HG03342 (cell line): ENCODE measurements around the gene CDH4.

Source experiments
- ATAC-seq: cut with Tn5 transposase; IDR thresholded peaks from one replicate; pipeline ENCODE4 v1.9.1; 2021; ENCODE audit warnings: mild to moderate bottlenecking, moderate library complexity; ENCODE audit not compliant: unreplicated experiment

CDH4 gene

DNA sequence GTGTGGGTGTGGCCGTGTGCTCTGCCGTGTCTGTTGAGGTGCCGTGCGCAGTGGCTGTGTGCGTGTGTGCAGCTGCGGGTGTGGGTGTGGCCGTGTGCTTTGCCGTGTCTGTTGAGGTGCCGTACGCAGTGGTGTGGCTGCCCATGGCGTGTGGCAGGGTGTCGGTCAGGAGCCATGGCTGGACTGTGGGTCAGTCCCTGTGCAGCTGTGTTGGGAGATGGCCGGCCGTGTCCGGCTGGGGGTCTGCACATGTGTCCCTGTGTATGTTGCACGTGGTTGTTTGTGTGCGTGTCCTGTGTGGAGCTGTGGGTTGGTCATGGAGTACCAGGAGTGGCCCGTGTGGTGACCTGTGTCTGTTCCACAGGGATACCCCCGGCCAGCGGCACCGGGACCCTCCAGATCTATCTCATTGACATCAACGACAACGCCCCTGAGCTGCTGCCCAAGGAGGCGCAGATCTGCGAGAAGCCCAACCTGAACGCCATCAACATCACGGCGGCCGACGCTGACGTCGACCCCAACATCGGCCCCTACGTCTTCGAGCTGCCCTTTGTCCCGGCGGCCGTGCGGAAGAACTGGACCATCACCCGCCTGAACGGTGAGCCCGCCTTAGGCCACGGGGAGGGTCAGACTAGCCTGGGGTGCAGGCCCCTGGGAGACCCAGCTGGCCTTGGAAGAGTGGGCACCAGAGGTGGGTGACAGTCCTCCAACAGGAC, 675.9 kb downstream of the CDH4 start:
- ATAC-seq, result no peak

DNA sequence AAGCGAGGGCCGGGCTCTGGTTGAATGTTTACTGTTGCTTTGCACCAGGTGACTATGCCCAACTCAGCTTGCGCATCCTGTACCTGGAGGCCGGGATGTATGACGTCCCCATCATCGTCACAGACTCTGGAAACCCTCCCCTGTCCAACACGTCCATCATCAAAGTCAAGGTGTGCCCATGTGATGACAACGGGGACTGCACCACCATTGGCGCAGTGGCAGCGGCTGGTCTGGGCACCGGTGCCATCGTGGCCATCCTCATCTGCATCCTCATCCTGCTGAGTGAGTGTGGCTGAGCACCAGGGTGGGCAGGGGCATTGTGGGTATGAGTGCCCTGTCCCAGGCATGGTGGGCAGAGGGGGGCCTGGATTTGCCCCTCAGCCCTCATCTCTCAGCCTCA, 677.5 kb downstream of the CDH4 start:
- no peak for ATAC-seq

DNA sequence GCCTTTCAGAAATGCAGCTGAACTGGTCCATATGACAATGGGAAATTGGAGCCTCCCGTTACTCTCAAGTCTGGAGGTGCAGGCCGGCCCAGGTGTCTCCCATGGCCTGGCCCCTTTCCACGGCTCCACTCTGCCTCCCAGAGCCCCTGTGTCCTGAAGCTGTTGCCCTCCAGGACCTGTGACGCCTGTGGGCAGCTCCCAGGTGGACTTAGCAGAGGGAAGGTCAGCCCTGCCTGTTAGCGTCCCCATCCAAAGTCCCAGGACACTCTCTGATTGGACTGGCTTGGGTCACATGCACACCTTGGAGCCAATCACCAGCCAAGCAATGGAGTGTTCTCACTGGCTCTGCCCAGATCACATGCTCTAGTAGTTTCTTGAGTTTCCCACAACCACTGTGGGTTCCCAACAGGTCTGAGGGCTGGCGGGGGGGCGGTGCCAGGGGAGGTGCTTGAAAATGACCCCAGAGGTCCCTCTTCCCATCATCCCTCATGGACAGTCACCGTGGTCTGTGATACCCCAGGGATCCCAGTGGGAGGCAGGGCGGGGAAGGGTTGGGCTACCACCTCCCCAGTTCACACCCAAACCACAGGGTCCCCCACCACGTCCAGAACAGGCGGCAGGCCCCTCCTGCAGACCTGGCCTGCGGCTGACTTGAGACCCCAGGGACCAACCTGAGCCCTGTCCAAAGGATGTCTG, 678.1 kb downstream of the CDH4 start:
- no peak for ATAC-seq

DNA sequence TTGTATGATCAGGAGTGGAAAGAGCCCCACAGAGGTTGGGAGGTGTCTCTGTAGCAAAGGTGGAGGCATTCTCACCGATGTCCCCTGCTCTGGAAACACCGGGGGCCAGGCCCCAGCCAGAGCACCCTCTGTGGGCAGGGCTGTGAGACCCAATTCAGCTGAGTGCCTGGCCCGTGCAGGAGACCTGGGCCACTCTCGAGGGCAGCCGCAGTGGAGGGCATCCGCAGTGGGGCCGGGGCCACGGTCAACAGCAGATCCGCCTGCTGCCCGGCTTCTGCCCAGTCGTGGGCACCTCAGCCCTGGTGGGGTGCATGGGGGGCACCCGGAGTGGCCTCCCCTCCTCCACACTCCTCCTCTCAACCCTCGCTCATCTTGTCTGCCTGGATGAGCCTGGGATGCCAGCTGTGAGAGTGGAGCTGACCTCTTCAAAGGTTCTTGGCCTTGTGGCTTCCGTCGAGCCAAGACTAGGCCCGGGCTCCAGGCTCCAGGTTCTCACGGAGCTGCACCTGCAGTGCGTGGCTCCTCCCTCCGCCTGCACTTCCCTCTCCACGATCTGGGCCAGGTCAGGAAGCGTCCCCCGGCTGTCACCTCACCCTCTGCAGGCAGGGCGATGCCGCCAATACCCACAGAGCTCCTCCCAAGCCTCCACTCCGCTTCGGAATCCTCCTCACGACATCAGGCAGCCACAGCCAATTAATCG, 678.9 kb downstream of the CDH4 start:
- ATAC-seq, result no peak

DNA sequence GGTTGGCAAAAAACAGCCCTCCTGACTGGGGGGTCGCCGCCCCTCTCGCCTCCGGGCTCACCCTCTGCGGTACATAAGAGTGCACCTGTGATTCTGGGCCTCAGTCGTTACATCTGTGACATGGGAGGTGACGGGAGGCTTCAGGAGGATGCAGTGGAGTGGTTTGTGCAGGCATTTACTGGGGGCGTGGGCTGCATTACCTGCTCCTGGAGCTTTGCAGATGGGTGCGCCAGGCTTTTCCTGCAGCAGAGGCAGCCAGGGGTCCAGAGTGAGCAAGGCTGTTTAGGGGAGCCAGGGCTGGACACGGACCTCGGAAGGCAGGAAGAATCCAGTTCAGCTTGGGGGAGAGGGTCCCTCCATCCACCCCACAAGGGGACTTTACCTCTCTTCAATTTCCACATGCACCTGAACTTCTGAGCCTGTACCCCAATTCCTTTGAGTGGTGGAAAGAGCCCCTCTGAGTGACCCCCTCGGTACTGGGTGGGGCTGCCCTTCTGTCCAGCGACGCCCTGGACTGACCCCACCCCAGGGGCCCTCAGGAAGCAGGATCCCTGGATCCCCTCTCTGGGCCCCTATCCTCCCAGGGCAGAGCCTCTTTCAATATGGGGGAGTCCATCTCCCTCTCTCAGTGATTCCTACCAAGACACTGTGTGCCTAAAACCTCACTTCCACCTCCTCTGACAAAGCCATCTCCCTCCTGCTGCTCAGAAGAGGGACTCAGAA, 679.6 kb downstream of the CDH4 start:
- ATAC-seq, result no peak

DNA sequence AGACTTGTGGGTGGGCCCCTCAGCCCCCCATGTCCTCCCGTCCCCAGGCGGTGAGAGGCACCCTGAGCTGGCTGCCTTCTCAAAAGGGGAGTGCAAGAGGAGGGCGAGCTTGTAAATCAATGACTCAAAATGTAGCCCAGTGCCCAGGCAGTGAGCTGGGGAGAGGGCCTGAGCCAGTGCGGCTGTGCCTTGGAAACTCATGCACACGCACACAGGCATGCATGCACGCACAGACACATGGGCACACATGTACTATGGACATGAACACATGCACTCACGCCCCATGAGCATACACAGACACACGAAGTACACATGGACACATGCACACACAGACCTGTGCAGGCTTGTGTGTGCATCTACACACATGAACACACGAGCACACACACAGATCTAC, 680.1 kb downstream of the CDH4 start:
- ATAC-seq, result no peak

DNA sequence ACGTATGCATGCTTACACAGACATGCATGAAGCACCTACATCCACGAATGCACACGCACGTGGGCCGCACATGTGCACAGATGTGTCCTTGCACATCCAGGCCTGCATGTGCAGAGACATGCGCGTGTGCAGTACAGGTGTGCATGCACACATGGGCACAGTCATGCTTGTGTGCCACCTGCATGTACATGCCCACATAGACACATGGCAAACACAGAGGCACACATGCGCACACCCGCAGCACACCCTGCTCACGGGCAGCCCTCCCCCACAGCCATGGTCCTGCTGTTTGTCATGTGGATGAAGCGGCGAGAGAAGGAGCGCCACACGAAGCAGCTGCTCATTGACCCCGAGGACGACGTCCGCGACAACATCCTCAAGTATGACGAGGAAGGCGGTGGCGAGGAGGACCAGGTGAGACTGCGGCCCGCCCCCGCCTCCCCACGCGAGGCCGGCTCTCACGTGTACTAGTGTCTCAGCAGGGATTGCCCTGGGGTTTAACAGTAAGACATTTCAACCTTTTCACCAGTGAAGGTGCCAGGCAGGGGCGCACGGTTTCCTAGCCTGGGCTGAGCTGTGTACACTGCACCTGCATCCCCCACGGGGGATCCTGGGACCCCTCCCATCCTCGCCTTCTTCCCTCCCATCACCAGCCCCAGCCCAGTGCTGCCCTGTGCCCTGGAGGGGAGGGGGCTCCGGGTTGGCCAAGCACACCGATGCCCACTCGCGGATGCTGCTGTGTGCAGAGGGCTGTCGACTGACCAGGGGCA, 680.8 kb downstream of the CDH4 start:
- no peak for ATAC-seq

DNA sequence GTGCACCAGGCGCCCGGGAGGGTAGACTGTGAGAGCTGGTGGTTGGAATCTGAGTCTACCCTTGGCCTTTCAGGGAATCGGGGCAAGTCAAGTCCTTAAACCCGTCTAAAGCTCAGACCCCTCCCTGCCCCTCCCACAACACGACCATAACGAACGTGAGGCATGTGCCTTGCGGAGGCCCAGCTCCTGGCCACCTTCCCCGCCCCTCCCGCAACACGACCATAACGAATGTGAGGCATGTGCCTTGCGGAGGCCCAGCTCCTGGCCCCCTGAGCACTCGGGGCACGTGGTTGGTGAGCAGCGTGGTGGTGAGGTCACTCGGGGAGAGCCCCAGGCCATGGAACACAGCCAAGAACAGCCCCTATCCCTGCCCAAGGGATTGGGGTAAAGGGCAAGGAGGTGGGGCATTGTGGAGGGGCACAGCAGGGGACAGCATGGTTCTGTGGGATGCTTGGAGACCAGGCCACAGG, 681.5 kb downstream of the CDH4 start:
- no peak for ATAC-seq

DNA sequence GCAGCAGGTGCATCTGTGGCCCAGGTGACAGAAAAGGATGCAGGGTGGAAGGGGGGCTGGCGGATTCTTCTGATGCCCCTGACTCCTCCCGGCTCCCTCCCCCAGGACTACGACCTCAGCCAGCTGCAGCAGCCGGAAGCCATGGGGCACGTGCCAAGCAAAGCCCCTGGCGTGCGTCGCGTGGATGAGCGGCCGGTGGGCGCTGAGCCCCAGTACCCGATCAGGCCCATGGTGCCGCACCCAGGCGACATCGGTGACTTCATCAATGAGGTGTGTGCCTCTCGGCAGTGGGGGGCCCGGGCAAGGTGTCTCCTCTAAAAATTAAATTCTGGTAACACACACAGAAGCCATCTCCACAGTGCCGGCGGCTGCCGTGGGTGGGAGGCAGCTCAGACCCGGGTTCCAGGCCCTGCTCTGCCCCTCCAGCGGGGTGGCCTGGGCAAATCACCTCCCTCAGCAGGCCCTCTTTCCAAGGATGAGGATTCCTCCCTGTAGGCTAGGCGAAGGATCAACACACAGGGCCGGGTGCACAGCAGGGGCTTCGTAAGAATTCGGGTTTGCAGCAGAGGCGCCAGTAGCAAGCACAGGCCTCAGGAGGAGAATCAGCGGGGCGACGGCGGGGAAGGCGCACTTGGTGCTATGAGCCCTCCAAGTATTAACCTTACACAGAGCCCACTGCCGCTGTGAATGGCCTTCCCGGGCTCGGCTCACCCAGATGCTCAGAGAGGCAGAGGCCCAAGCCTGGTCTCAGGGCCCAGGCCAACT, 682.1 kb downstream of the CDH4 start:
- no peak for ATAC-seq

DNA sequence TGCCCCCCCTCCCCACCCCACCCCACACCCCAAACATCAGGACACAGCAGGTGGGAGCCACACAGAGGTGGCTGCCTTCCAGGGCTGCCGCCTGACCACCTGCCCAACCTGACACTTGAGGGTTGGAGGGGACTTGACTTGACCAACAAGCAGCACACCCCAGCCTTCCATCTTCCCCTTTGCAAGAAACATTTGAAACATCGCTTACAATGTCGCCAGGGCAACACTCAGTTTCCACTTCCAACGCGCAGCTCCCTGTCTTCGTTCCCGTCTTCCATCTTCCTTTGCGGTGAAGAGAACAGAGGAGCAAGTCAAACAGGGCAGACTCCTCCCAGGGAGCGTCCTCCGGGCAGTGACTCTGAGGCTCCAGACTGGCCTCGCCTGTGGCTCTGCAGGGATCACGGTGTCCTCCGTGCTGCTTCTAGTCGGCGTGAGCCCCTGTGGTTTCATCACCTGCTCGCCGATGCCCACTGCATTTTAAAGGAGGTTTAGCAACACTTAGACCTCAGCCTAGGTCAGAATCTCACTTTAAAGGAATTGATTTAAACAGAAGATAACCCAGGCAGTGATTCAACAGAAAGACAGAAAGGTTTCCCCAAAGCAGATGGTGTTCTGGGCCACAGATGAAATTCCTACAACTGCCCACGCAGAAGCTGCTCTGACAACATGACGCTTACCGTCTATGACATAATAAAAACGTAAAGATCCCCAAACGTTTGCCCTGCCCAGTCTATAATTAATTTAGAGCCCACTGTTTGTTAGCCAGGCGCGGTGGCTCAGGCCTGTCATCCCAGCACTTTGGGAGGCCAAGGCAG, 682.9 kb downstream of the CDH4 start:
- no peak for ATAC-seq

DNA sequence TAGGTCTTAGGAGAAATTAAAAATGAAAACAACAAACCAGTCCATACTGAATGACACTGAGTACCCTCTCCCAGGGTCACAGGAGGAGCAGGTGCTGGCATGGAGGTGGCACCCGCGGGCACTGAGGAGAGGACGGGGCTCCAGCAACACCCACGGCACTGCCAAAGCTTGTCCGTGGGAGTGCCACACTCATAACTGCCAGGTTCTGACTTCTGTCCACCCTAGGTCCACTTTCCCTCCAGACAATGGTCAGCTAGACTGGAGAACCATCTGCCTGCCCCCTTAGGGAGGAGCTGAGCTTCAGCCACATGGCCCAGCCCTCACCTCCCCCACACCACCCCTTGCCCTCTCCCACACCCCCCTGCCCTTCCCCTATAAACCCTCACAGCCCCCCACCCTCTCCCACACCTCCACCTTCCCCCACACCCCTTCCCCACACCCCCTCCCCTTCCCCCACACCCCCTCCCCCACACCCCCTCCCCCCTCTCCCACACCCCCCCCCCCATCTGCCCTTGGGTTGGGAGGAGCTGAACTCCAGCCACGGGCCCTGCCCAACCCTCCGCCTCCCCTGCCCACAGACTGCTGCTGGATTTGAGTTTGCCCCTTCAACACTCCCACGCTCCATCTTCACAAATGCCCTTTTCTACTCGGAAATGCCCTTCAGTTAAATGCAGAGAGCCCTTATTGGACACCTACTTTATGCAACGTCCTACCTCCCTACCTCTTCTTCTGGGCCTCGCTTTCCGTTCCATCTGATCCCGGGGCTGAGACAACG, 684.1 kb downstream of the CDH4 start:
- ATAC-seq, result no peak

DNA sequence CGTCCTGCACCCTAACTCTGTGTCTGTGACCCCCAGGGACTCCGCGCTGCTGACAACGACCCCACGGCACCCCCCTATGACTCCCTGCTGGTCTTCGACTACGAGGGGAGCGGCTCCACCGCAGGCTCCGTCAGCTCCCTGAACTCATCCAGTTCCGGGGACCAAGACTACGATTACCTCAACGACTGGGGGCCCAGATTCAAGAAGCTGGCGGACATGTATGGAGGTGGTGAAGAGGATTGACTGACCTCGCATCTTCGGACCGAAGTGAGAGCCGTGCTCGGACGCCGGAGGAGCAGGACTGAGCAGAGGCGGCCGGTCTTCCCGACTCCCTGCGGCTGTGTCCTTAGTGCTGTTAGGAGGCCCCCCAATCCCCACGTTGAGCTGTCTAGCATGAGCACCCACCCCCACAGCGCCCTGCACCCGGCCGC, 684.7 kb downstream of the CDH4 start:
- ATAC-seq, result no peak

DNA sequence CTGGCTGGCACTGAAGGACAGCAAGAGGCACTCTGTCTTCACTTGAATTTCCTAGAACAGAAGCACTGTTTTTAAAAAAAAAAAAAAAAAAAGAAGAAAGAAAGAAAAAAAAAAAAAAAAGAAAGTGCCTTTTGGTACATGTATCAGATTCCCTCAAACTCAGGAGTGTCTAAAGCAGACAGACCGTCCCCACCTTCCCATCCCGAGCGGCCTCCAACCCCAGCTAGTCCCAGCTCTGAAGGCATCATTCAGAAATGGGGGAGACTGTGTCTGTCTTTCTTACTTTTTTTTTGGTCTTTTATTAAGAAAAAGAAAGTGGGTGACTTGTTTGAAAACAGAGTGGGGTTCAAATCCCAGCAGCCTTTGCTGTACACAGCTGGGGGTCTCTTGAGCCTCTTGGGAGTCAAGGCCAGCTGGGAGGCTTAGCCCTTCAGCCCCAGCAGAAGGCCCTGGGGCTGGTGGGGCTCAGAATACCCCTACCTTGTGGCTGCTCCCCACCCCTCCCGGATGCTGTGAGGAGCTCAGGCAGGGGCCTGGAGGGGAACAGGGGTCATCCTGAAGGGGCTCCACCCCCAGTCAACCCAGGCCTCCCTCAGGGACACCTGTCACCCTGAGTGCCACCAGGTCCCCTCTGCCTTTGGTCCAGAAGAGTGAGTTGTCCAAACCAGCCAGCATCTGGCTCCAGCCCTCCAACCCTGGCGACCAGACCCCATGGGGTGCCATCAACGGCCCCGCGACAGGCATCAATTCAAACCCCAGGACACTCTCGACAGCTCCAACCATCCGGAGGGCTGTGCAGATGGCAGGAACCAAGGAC, 685.3 kb downstream of the CDH4 start:
- ATAC-seq, result no peak

DNA sequence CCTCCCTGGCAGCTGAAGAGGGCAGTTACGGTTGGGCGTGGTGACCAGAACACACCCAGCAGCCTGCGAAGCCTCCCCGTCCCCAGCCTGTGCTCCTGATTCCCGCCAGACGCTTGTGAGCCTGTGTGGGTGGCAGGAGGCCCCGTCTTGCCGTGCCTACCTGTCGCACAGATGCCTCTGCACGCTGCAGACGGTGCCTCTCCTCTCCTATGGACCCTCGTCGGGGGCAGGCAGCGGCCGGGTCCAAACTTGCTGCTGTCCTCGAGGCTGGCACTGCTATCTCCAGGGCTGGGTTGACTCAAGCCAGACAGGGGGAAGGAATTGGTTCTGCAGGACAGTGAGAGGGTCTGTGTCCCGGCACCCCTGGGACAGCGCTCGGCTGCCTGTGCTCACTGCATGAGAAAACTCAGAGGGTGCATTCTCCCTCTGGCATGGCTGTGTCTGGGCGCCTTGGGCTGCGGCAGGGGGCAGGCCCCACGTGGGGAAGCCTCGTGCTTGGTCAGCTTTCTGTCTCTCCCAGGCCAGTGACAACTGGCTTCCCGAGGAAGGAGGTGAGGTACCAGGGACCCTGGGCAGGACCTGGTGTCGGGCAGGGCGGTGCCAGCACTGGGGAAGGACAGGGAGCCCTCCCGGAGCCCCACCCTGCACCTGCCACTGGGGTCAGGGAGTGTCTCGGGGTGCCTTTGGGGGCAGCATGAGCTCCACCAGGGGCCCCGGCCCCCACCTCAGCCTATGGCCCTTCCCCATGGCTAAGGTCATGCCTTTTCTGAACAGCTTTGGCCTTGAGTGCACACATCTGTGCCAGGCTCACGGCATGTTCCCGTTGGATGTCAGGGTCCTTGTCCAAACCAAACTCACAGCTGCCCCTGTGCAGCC, 686.1 kb downstream of the CDH4 start:
- no peak for ATAC-seq

DNA sequence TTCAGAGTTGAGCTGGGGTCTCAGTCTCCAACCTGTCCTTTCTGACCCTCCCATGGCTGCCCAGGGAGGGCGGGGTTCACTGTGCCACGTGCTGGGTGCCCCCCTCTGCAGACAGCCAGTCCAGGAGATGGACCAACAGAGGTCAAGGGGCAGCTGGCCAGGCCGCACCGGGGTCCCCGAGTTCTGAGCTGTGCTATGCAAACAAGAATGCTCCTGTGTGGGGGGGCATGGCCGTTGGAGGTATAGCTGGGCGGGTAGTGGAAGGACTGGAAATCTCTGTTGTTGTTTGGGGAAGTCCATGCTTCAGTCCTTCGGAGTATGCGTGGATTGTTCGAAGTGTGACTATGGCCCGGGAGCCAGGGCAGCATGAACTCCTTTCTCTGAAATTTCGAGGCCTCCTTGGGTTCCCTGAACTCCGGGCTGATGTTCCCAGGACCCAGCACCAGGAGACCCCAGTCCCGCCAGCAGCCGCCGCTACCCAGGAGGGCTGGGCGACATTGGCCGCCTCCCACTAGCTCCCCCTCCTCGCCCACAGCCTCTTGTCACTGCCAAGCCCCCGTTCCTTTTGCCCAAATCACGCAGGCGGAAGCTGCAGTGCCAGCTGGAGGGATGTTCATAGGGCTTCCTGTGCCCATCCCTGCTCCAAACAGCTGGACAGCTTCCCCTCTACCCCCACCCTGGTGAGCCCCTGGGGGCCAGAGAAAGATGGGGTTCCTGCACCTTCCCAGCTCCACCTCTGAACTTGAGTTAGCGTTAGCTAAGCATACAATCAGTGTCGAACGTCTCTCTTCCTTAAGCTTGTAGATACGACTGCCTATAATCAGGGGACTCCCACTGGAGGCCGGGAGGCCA, 687.0 kb downstream of the CDH4 start:
- ATAC-seq, result no peak
